Natural killer cell (primary cell): ENCODE data around the gene CSAD. TPM values are rescaled to one million over a fixed set of nuclear protein-coding genes. Genes with fewer than 3 reads are reported as not detected.

Source experiments
- ATAC-seq, 3 donors: fragments of 150-1000 bp in 2 of 3; fragments of 200-7000 bp in 1 of 3; cut with Tn5 transposase; 1 replicate in 1 of 3; 2 replicates in 2 of 3; pipeline ENCODE4 v1.10.0; 2021; ENCODE audit warnings: mild to moderate bottlenecking in 2 of 3, moderate library complexity in 2 of 3
- DNase-seq, 2 donors: peaks; one replicate each; pipeline versions ENCODE4 v3.0.0 to v3.0.0-alpha.2; 2013 to 2021; ENCODE audit warnings: mixed read lengths in 1 of 2
- H3K27ac ChIP-seq: one replicate; pipeline ENCODE4 v1.5.1; 2013; ENCODE audit warnings: mild to moderate bottlenecking, low read length
- H3K27me3 ChIP-seq: one replicate; pipeline ENCODE4 v1.6.1; 2013; ENCODE audit warnings: low read length; ENCODE audit not compliant: control insufficient read depth, insufficient read depth
- H3K36me3 ChIP-seq: one replicate; pipeline ENCODE4 v1.6.1; 2013; ENCODE audit warnings: low read length; ENCODE audit not compliant: control insufficient read depth, insufficient read depth
- H3K4me1 ChIP-seq: one replicate; pipeline ENCODE4 v1.6.1; 2013; ENCODE audit warnings: low read length; ENCODE audit not compliant: control insufficient read depth, insufficient read depth
- H3K4me3 ChIP-seq: one replicate; pipeline ENCODE4 v1.5.1; 2013; ENCODE audit warnings: low read length
- H3K9me3 ChIP-seq: one replicate; pipeline ENCODE4 v1.6.1; 2013; ENCODE audit warnings: low read length; ENCODE audit not compliant: control insufficient read depth, insufficient read depth
- H3K27ac Mint-ChIP-seq, 2 donors: one replicate each; pipeline ENCODE4 v1.8.0; 2022; ENCODE audit warnings: mild to moderate bottlenecking in 2 of 2, mixed read lengths in 2 of 2, moderate library complexity in 1 of 2
- H3K27me3 Mint-ChIP-seq, 2 donors: one replicate each; pipeline ENCODE4 v1.8.0; 2022; ENCODE audit warnings: low read depth in 2 of 2, mixed read lengths in 2 of 2
- H3K36me3 Mint-ChIP-seq: one replicate; pipeline ENCODE4 v1.8.0; 2022; ENCODE audit warnings: mixed read lengths
- H3K4me1 Mint-ChIP-seq, 2 donors: one replicate each; pipeline ENCODE4 v1.8.0; 2022; ENCODE audit warnings: mixed read lengths in 2 of 2
- H3K4me3 Mint-ChIP-seq: one replicate; pipeline ENCODE4 v1.8.0; 2022; ENCODE audit warnings: mild to moderate bottlenecking, moderate library complexity, mixed read lengths
- H3K9me3 Mint-ChIP-seq, 2 donors: one replicate each; pipeline ENCODE4 v1.8.0; 2022; ENCODE audit warnings: mixed read lengths in 2 of 2
- WGBS: methylation state at CpG from one replicate; pipeline ENCODE4 v1.1.7; 2013; ENCODE audit warnings: missing lambda C conversion rate; ENCODE audit not compliant: insufficient coverage; 5-methylcytosine and 5-hydroxymethylcytosine counted together
- intact Hi-C: fragments of 100-400 bp; cut with micrococcal nuclease; formaldehyde crosslinking; loops from one replicate; pipeline ENCODE4 v1.14.2; 2022
- total RNA-seq, 4 donors: library from RNA; stranded (reverse); fragments of 120-200 nt in 1 of 4; gene quantifications; one replicate each; pipeline versions ENCODE4 v1.2.3 to v1.2.4, GENCODE V29; 2013 to 2022
- TF ChIP-seq, protein P1 (sequence below): fragments of 200-600 bp; IDR thresholded peaks from one replicate; pipeline ENCODE4 v1.8.0; 2022; ENCODE audit warnings: antibody characterized with exemption

The CSAD gene
- total RNA-seq, 3 donors from 2014 or later (not counting 1 experiment from before 2014, with no cell fraction given): 50.8 to 54.4 (median 53.0) TPM

DNA sequence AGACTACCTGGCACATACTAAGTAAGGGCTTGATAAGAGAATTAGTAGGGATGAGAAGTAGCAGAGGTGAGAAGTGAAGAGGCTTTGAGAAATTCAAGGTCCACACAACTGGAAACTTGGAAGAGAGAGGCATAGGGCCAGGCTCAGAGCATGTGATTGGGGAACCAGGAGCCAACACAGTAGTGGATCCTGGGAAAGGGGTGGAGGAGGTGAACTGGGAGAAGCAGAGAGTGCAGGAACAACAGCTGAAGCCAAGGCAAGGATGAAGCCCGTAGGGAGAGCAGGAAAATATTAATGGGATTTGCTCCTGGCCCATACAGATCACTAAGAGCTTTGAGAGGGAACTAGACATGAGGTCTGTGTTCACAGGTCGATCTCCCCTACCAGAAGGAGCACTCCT is 27.7 kb upstream of the CSAD start:
- Mint-ChIP-seq H3K4me1 (peaks cover 47 to 71% of the 10 kb centered on the region in 2 donors), H3K4me3 (peak overlapping the region; percentile 86), H3K9me3 (no peaks in the 10 kb centered on the region), H3K36me3 (no peaks in the 10 kb centered on the region), H3K27me3 (no peaks in the 10 kb centered on the region), H3K27ac (peak overlapping the region; percentile 75 to 79)
- Histone ChIP-seq H3K36me3 (peaks cover 29% of the 10 kb centered on the region), H3K4me3 (no peak overlapping the region), H3K4me1 (peaks cover 66% of the 10 kb centered on the region), H3K27ac (peak overlapping the region; percentile 9), H3K27me3 (no peaks in the 10 kb centered on the region), H3K9me3 (no peaks in the 10 kb centered on the region)
- intact Hi-C loops: loop anchor here (5.0 to 10.0 kb wide), 2 partner anchors 51 to 296 kb away; partner anchors contain the start of genes NPFF and TARBP2
- 50% methylated on average over 2 of the region's 2 CpGs for WGBS
- TF ChIP-seq, protein P1, sequence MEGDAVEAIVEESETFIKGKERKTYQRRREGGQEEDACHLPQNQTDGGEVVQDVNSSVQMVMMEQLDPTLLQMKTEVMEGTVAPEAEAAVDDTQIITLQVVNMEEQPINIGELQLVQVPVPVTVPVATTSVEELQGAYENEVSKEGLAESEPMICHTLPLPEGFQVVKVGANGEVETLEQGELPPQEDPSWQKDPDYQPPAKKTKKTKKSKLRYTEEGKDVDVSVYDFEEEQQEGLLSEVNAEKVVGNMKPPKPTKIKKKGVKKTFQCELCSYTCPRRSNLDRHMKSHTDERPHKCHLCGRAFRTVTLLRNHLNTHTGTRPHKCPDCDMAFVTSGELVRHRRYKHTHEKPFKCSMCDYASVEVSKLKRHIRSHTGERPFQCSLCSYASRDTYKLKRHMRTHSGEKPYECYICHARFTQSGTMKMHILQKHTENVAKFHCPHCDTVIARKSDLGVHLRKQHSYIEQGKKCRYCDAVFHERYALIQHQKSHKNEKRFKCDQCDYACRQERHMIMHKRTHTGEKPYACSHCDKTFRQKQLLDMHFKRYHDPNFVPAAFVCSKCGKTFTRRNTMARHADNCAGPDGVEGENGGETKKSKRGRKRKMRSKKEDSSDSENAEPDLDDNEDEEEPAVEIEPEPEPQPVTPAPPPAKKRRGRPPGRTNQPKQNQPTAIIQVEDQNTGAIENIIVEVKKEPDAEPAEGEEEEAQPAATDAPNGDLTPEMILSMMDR: no peak
- ATAC-seq (no peak), DNase-seq (no peak)

DNA sequence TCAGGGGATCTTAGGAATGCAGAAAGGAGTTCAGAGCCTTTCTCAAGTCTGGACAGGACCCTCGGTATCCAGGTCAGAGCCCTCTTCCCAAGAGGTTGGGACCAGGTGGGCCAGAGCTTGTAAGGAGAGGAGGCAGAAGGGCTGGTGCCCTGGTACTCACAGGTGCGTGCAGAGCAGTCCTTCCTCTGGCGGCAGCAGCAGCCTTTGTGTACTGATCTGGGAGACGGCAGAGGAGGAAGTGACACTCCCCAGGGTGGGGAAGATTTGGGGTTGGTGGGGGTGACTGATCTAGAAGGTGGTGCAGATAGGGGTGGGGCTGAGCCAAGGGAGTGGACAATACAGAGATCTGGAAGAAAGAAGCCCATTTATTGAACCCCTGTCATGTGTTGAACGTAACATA is 26.3 kb upstream of the CSAD start, which contains the start of gene ITGB7:
Gene ITGB7 (minus strand): TSS at position 210 of the 400 bp plus-strand sequence. CDS start 6,808 bp downstream, outside the sequence.
- TF ChIP-seq, protein P1: no peak
- intact Hi-C loops: loop anchor here (5.0 to 10.0 kb wide), 2 partner anchors 50 to 298 kb away; partner anchors contain the start of genes NPFF and TARBP2
- Mint-ChIP-seq H3K4me3 (peak within 1 kb of the TSS; percentile 86), H3K27ac (peak within 1 kb of the TSS; percentile 75 to 79), H3K27me3 (no peaks in the 10 kb centered on the region), H3K4me1 (peaks cover 49 to 70% of the 10 kb centered on the region in 2 donors), H3K36me3 (no peaks in the 10 kb centered on the region), H3K9me3 (no peaks in the 10 kb centered on the region)
- no peaks in the 10 kb centered on the region for H3K9me3 ChIP-seq
- H3K27me3 ChIP-seq: no peaks in the 10 kb centered on the region
- H3K4me1 ChIP-seq: peaks cover 67% of the 10 kb centered on the region
- DNase-seq: peak; percentile 28 to 83
- WGBS: 3% methylated on average over 4 of the region's 5 CpGs
- peak; percentile 57 to 78 (median 59) for ATAC-seq
- H3K36me3 ChIP-seq: peaks cover 17% of the 10 kb centered on the region
- peak within 1 kb of the TSS; percentile 47 for H3K4me3 ChIP-seq
- H3K27ac ChIP-seq: peak within 1 kb of the TSS; percentile 52

DNA sequence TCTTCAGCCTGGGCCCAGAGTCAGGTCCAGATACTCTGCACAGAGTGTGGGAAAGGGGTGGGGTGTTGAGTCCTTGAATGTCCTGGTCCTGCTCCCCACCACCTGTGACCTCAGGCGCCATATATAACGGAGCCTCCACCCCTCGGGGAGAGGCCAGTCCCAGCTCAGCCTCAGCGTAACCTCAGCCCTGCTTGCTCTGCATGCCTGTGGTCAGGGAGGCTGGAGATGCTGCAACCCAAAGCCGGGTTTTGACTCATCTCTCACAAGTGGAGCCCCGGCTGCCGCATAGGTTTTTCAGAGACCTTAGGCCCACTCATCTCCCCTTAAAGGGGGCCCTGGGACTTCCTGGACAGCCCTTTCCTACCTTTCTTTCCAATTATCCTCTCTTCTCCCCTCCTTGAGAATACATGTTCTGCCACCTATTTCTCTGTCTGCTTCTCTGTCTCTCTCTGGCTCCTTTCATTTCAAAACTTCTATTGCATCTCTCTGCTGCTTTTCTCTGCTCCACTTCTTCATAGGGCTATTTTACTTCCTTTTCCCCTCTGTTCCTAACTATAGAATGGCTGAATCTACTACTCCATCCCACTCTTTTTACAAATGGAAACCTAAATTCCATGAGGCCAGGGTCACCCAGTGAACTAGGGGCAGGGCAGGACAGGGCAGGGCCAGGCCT is 25.2 kb upstream of the CSAD start:
- Mint-ChIP-seq H3K4me3 (peak overlapping the region; percentile 68), H3K27me3 (no peaks in the 10 kb centered on the region), H3K36me3 (peaks cover 4% of the 10 kb centered on the region), H3K9me3 (no peaks in the 10 kb centered on the region), H3K27ac (peak overlapping the region; percentile 75 to 79), H3K4me1 (peaks cover 58 to 71% of the 10 kb centered on the region in 2 donors)
- WGBS: 1% methylated on average over 7 of the region's 7 CpGs
- Histone ChIP-seq H3K27me3 (no peaks in the 10 kb centered on the region), H3K36me3 (peaks cover 6% of the 10 kb centered on the region), H3K4me1 (peaks cover 74% of the 10 kb centered on the region), H3K9me3 (no peaks in the 10 kb centered on the region), H3K4me3 (peak overlapping the region; percentile 47), H3K27ac (peak overlapping the region; percentile 52)
- DNase-seq (peak; percentile 50 to 67), ATAC-seq (peak; percentile 78 to 89 (median 81))
- intact Hi-C loops: loop anchor here (5.0 to 10.0 kb wide), 2 partner anchors 49 to 299 kb away; partner anchors contain the start of genes NPFF and TARBP2
- TF ChIP-seq, protein P1: no peak
